A549 (cell line): Measurements from ENCODE around the gene ADGRL1. TPM values are rescaled to one million over a fixed set of nuclear protein-coding genes. Genes with fewer than 3 reads are reported as not detected.

Experiments used
- ATAC-seq, 2 experiments: fragments of 200-7000 bp in 1 of 2; fragments of >200 bp in 1 of 2; cut with Nextera tagmentation in 1 of 2; cut with Tn5 transposase in 1 of 2; 3 replicates each; pipeline versions ENCODE4 v1.8.0 to v1.9.1; 2018 to 2020; ENCODE audit warnings: mild to moderate bottlenecking in 1 of 2, moderate library complexity in 1 of 2
- CTCF ChIA-PET: fragments of 300-600 bp; sonication (Branson Sonifier 250); formaldehyde crosslinking; extraction: SDS; loops from one replicate; lab custom pipeline; 2021; ENCODE audit warnings: antibody characterized with exemption, inconsistent platforms; lab: Yijun Ruan, JAX
- POLR2A ChIA-PET: fragments of 350-600 bp; formaldehyde crosslinking; extraction: SDS; loops from one replicate; lab custom pipeline; 2021; ENCODE audit warnings: antibody characterized with exemption, inconsistent platforms; lab: Yijun Ruan, JAX
- DNase-seq, 2 experiments: peaks; one replicate each; pipeline versions ENCODE4 v3.0.0 to v3.0.0-alpha.2; 2011 to 2016; ENCODE audit warnings: low read depth in 1 of 2, low spot score in 1 of 2
- FAIRE-seq: peaks from 2 replicates; lab custom pipeline; 2011; peaks lifted over from hg19 to GRCh38; lab: Jason Lieb, UNC
- H3K27ac ChIP-seq, 2 experiments: fragments of >200 bp; sonication (Bioruptor Twin); formaldehyde crosslinking; 3 replicates each; pipeline ENCODE4 v1.5.1; 2016 to 2017
- H3K4me1 ChIP-seq: fragments of >200 bp; sonication (Bioruptor Twin); formaldehyde crosslinking; 3 replicates; pipeline ENCODE4 v1.6.1; 2016
- H3K4me2 ChIP-seq: fragments of >200 bp; sonication (Bioruptor Twin); formaldehyde crosslinking; 3 replicates; pipeline ENCODE4 v1.6.1; 2016
- H3K4me3 ChIP-seq: fragments of >200 bp; sonication (Bioruptor Twin); formaldehyde crosslinking; 3 replicates; pipeline ENCODE4 v1.5.1; 2016
- H3K9me3 ChIP-seq: fragments of >200 bp; sonication (Bioruptor Twin); formaldehyde crosslinking; 3 replicates; pipeline ENCODE4 v1.6.1; 2016
- CBX8 ChIP-seq: fragments of 200-600 bp; sonication (generic); IDR thresholded peaks from 2 replicates; pipeline ENCODE4 v1.6.1; 2016
- CHD2 ChIP-seq: fragments of 150-350 bp; IDR thresholded peaks from 2 replicates; pipeline ENCODE4 v1.6.1; 2014; ENCODE audit warnings: low read length; ENCODE audit not compliant: partially characterized antibody
- EHMT2 ChIP-seq: fragments of 200-600 bp; sonication (generic); IDR thresholded peaks from 2 replicates; pipeline ENCODE4 v1.6.1; 2016; ENCODE audit warnings: antibody characterized with exemption, low read depth, mild to moderate bottlenecking, moderate library complexity
- ESRRA ChIP-seq: fragments of 150-350 bp; IDR thresholded peaks from 2 replicates; pipeline ENCODE4 v1.6.1; 2014; ENCODE audit warnings: mild to moderate bottlenecking, low read length, borderline replicate concordance
- GATA3 ChIP-seq: IDR thresholded peaks from 2 replicates; pipeline ENCODE4 v1.6.1; 2012; ENCODE audit warnings: borderline replicate concordance
- KDM5A ChIP-seq: fragments of 200-600 bp; sonication (generic); IDR thresholded peaks from 2 replicates; pipeline ENCODE4 v1.6.1; 2016; ENCODE audit warnings: antibody characterized with exemption, mild to moderate bottlenecking
- MAFK ChIP-seq: fragments of 450-650 bp; IDR thresholded peaks from 2 replicates; pipeline ENCODE4 v1.6.1; 2014; ENCODE audit not compliant: partially characterized antibody
- NFE2L2 ChIP-seq: fragments of 150-350 bp; conservative IDR thresholded peaks from 2 replicates; pipeline ENCODE4 v1.6.1; 2014; ENCODE audit warnings: low read length
- NPAS2 ChIP-seq: fragments of 250-450 bp; sonication (Bioruptor Pico); IDR thresholded peaks from 2 replicates; pipeline ENCODE4 v1.8.0; 2022; ENCODE audit warnings: mild to moderate bottlenecking, moderate library complexity, borderline replicate concordance
- RARB ChIP-seq: fragments of 250-450 bp; sonication (Bioruptor Pico); IDR thresholded peaks from 2 replicates; pipeline ENCODE4 v1.8.0; 2021; ENCODE audit warnings: mild to moderate bottlenecking, moderate library complexity
- RFX5 ChIP-seq: fragments of 450-650 bp; IDR thresholded peaks from 2 replicates; pipeline ENCODE4 v1.7.1; 2014; ENCODE audit warnings: antibody characterized with exemption, mild to moderate bottlenecking, moderate library complexity
- ZFP36 ChIP-seq: fragments of 450-650 bp; IDR thresholded peaks from 2 replicates; pipeline ENCODE4 v1.6.1; 2014; ENCODE audit warnings: borderline replicate concordance; ENCODE audit not compliant: partially characterized antibody
- WGBS: methylation state at CpG from one replicate; pipeline ENCODE4 v1.1.6; 2017; ENCODE audit errors: missing lambda C conversion rate; 5-methylcytosine and 5-hydroxymethylcytosine counted together
- polyA plus RNA-seq, 4 experiments: library from polyadenylated mRNA; depleted of rRNA in 3 of 4; stranded (reverse); fragments of >200 nt; fragmentation: RNase III in 1 of 4; extraction: RNeasy Plus Mini Kit Qiagen cat#74134 plus additional on column Dnase treatment in 1 of 4; gene quantifications; 2 replicates in 3 of 4; 3 replicates in 1 of 4; pipeline ENCODE4 v1.2.3, GENCODE V29; 2011 to 2017
- TF ChIP-seq, protein P1 (sequence below): fragments of 200-600 bp; sonication (generic); IDR thresholded peaks from 2 replicates; pipeline ENCODE4 v1.6.1; 2016; ENCODE audit warnings: antibody characterized with exemption, mild to moderate bottlenecking, moderate library complexity
- TF ChIP-seq, protein P2 (sequence below): fragments of 450-650 bp; IDR thresholded peaks from 2 replicates; pipeline ENCODE4 v1.6.1; 2014; ENCODE audit warnings: antibody characterized with exemption
- TF ChIP-seq, protein P3 (sequence below): fragments of 250-450 bp; sonication (Bioruptor Pico); IDR thresholded peaks from 2 replicates; pipeline ENCODE4 v1.5.0; 2021; ENCODE audit warnings: mild to moderate bottlenecking, moderate library complexity, borderline replicate concordance

The ADGRL1 gene
- polyA plus RNA-seq, 2 of the 4 experiments (the other 2 are of a cell fraction): 3.9 to 6.0 TPM

DNA sequence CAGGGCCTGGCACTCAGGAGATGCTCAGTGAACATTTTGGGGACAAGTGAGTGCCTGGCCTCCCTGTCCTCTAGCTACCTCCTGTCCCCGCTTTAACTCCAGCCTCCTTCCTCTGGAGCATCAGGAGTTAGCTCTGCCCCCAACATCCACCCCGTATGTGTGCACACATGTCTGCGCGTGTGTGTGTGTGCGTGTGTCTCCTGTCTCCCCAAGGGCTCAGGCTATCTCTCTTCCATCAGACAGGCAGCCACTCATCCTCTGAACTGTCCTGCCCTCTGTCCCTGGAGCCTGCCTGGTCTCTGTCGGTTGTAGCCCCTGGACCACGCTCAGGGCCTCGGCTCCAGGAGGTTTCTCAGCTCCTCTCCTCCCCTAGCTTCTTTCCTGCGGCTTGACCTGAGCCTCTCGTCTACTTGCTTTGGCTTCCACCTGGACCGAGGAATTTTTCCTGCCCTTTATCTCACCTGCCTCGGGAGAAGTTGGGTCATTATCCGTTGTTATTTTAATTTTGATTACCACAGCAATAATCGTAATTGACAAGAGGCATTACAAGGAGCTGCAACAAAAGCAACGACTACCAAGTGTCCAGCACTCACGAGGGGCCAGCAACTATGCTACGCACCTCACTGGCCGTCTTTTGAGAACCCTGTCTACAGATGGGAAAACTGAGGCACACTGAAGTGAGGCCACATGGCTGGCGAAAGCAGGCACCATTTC is 37.6 kb downstream of the ADGRL1 start:
- POLR2A ChIA-PET: no interaction called here

DNA sequence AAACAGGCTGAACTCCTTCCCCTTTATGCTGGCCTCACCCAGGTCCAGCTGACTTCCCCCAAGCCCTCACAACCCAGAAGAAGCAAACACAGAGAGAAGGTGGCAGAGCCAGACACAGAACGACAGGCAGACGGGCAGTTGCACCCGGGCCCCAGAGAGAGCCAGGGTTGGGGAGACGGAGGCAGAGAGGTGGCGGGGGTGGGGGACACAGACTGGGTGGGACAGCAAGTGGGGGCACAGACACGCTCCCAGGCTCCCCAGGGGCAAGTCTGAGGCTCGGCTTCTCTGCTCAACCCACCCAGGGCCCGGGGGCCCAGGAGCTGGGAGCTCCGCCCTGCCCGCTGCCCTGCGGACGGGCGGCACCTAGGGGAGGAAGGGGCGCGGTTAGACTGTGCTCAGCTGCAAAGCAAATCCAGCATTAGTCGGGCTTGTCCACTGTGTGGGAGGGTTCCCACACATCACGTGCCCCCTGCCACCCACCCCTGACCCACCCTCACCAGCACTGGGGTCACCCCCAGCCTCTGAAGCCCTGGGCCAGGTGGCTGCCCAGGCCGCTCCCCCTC is 38.3 kb downstream of the ADGRL1 start:
- ATAC-seq (peak in 1 of 2 experiments; percentile 36; a peak in 2 of 6 replicates), DNase-seq (no peak), FAIRE-seq (no peak)
- Histone ChIP-seq H3K9me3 (no peaks in the 10 kb centered on the region), H3K4me1 (no peaks in the 10 kb centered on the region), H3K4me3 (no peak overlapping the region), H3K4me2 (no peak overlapping the region), H3K27ac (no peak overlapping the region)
- TF ChIP-seq NFE2L2 (no peak), GATA3 (no peak), CHD2 (no peak), NPAS2 (CRISPR knock-in tag) (no peak), KDM5A (no peak), EHMT2 (no peak), ZFP36 (no peak), CBX8 (no peak), ESRRA (no peak), RFX5 (no peak), RARB (CRISPR knock-in tag) (no peak)
- TF ChIP-seq, protein P1, sequence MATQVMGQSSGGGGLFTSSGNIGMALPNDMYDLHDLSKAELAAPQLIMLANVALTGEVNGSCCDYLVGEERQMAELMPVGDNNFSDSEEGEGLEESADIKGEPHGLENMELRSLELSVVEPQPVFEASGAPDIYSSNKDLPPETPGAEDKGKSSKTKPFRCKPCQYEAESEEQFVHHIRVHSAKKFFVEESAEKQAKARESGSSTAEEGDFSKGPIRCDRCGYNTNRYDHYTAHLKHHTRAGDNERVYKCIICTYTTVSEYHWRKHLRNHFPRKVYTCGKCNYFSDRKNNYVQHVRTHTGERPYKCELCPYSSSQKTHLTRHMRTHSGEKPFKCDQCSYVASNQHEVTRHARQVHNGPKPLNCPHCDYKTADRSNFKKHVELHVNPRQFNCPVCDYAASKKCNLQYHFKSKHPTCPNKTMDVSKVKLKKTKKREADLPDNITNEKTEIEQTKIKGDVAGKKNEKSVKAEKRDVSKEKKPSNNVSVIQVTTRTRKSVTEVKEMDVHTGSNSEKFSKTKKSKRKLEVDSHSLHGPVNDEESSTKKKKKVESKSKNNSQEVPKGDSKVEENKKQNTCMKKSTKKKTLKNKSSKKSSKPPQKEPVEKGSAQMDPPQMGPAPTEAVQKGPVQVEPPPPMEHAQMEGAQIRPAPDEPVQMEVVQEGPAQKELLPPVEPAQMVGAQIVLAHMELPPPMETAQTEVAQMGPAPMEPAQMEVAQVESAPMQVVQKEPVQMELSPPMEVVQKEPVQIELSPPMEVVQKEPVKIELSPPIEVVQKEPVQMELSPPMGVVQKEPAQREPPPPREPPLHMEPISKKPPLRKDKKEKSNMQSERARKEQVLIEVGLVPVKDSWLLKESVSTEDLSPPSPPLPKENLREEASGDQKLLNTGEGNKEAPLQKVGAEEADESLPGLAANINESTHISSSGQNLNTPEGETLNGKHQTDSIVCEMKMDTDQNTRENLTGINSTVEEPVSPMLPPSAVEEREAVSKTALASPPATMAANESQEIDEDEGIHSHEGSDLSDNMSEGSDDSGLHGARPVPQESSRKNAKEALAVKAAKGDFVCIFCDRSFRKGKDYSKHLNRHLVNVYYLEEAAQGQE: no peak
- TF ChIP-seq, protein P2, sequence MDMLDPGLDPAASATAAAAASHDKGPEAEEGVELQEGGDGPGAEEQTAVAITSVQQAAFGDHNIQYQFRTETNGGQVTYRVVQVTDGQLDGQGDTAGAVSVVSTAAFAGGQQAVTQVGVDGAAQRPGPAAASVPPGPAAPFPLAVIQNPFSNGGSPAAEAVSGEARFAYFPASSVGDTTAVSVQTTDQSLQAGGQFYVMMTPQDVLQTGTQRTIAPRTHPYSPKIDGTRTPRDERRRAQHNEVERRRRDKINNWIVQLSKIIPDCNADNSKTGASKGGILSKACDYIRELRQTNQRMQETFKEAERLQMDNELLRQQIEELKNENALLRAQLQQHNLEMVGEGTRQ: no peak
- TF ChIP-seq, protein P3, sequence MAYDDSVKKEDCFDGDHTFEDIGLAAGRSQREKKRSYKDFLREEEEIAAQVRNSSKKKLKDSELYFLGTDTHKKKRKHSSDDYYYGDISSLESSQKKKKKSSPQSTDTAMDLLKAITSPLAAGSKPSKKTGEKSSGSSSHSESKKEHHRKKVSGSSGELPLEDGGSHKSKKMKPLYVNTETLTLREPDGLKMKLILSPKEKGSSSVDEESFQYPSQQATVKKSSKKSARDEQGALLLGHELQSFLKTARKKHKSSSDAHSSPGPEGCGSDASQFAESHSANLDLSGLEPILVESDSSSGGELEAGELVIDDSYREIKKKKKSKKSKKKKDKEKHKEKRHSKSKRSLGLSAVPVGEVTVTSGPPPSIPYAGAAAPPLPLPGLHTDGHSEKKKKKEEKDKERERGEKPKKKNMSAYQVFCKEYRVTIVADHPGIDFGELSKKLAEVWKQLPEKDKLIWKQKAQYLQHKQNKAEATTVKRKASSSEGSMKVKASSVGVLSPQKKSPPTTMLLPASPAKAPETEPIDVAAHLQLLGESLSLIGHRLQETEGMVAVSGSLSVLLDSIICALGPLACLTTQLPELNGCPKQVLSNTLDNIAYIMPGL (CRISPR knock-in tag): no peak
- ChIA-PET CTCF (interaction anchor here (1.1 to 1.6 kb wide), 2 partner anchors 22 to 31 kb away, joined by 4 to 5 read pairs; partner anchors contain the start of gene ASF1B), POLR2A (no interaction called here)
- 86% methylated on average over 13 of the region's 18 CpGs for WGBS

More for the DNA sequence above, 37.6 kb downstream of the ADGRL1 start:
- no peak for ATAC-seq
- H3K4me2 ChIP-seq: no peak overlapping the region
- no peaks in the 10 kb centered on the region for H3K4me1 ChIP-seq
- TF ChIP-seq ZFP36: no peak
- no peak for TF ChIP-seq ESRRA
- peak; percentile 49 for TF ChIP-seq MAFK
- TF ChIP-seq, all 56 proteins: peak for 1
- DNase-seq (no peak), FAIRE-seq (no peak)
- WGBS: 87% methylated on average over 19 of the region's 19 CpGs
- CTCF ChIA-PET: interaction anchor here (1.1 to 1.9 kb wide), 3 partner anchors 9 to 31 kb away, joined by 3 to 6 read pairs (median 4); no protein-coding TSS in a partner anchor
- no peak overlapping the region for H3K27ac ChIP-seq
- H3K4me3 ChIP-seq: no peak overlapping the region
- H3K9me3 ChIP-seq: no peaks in the 10 kb centered on the region
